GM12878 (cell line): ENCODE data around the gene VNN1.

Source experiments
- BRCA1 ChIP-seq: IDR thresholded peaks from 2 replicates; pipeline ENCODE4 v1.6.1; 2011; ENCODE audit warnings: low read depth, low read length, improper control_type of control experiment
- EP300 ChIP-seq, 2 experiments: fragments of 150-350 bp in 1 of 2; IDR thresholded peaks; 2 replicates each; pipeline ENCODE4 v1.6.1; 2011 to 2012; ENCODE audit warnings: low read depth in 2 of 2, low read length in 2 of 2, borderline replicate concordance in 1 of 2, improper control_type of control experiment in 1 of 2, inconsistent platforms in 1 of 2; ENCODE audit not compliant: control insufficient read depth in 1 of 2
- PKNOX1 ChIP-seq: fragments of 450-650 bp; IDR thresholded peaks from 2 replicates; pipeline ENCODE4 v1.6.1; 2016; ENCODE audit warnings: mild to moderate bottlenecking
- POLR2A ChIP-seq: IDR thresholded peaks from 2 replicates; pipeline ENCODE4 v1.6.1; 2011; ENCODE audit warnings: low read depth, mild to moderate bottlenecking, low read length
- POU2F2 ChIP-seq: IDR thresholded peaks from 3 replicates; pipeline ENCODE4 v1.6.1; 2011; ENCODE audit warnings: low read depth, mild to moderate bottlenecking, low read length, borderline replicate concordance
- STAT1 ChIP-seq: fragments of 450-650 bp; conservative IDR thresholded peaks from 2 replicates; pipeline ENCODE4 v1.6.1; 2014; ENCODE audit warnings: antibody characterized with exemption, mild to moderate bottlenecking
- SUZ12 ChIP-seq: fragments of 200-600 bp; sonication (generic); IDR thresholded peaks from one replicate; pipeline ENCODE4 v1.6.1; 2018; ENCODE audit warnings: antibody characterized with exemption, mild to moderate bottlenecking; ENCODE audit not compliant: unreplicated experiment
- TCF3 ChIP-seq: IDR thresholded peaks from 2 replicates; pipeline ENCODE4 v1.6.1; 2012; ENCODE audit warnings: low read depth, mild to moderate bottlenecking, low read length, borderline replicate concordance; ENCODE audit not compliant: insufficient read depth
- TCF7 ChIP-seq: IDR thresholded peaks from 2 replicates; pipeline ENCODE4 v1.6.1; 2014; ENCODE audit warnings: antibody characterized with exemption, borderline replicate concordance

GRCh38 chr6:132726608-132726975 lies 12.7 kb upstream of the VNN1 start:
- no peak for TF ChIP-seq TCF7
- no peak for TF ChIP-seq TCF3
- no peak for TF ChIP-seq POU2F2
- no peak for TF ChIP-seq EP300 (IDR thresholded peaks at IDR 0.05; ENCODE audit: borderline replicate concordance in 1 of 2, control insufficient read depth in 1 of 2, low read depth in 2 of 2, low read length in 2 of 2)
- no peak for TF ChIP-seq SUZ12
- no peak for TF ChIP-seq BRCA1
- no peak for TF ChIP-seq PKNOX1
- TF ChIP-seq POLR2A: no peak
- no peak for TF ChIP-seq STAT1
